Brain pericyte (primary cell): ENCODE data around the gene KIF2A.
A peak's percentile ranks its signal among the peaks of the same experiment; 100 is the strongest.
"Not testable (repeated sequence)": the region's sequence is repeated elsewhere in the genome, so short reads cannot be mapped to it uniquely, and the experiment has no call there.

Source experiments
- DNase-seq: peaks from one replicate; pipeline ENCODE4 v3.0.0-alpha.2; 2012; ENCODE audit warnings: low read depth, low spot score

Gene KIF2A

GRCh38 chr5:62291829-62292228 lies 14.2 kb upstream of the KIF2A start:
- not testable (repeated sequence) for DNase-seq

- no peak for DNase-seq
Observed at GRCh38 chr5:62296998-62297397, 9.0 kb upstream of the KIF2A start.

- no peak for DNase-seq
Observed at GRCh38 chr5:62298118-62298517, 7.9 kb upstream of the KIF2A start.

- DNase-seq: no peak
Observed at GRCh38 chr5:62299101-62299500, 6.9 kb upstream of the KIF2A start.

GRCh38 chr5:62299600-62299999 lies 6.4 kb upstream of the KIF2A start:
- DNase-seq: no peak

- DNase-seq: no peak
Observed at GRCh38 chr5:62305358-62305714, 670 bp upstream of the KIF2A start.

- DNase-seq: no peak
Observed at GRCh38 chr5:62306323-62306895, 403 bp downstream of the KIF2A start.

- DNase-seq: no peak
Observed at GRCh38 chr5:62306896-62307689, 1.1 kb downstream of the KIF2A start.

- no peak for DNase-seq
Observed at GRCh38 chr5:62308439-62308838, 2.4 kb downstream of the KIF2A start.

- no peak for DNase-seq
Observed at GRCh38 chr5:62309107-62309506, 3.1 kb downstream of the KIF2A start.

- no peak for DNase-seq
Observed at GRCh38 chr5:62310426-62311143, 4.6 kb downstream of the KIF2A start.

GRCh38 chr5:62312036-62312435 lies 6.0 kb downstream of the KIF2A start:
- no peak for DNase-seq

GRCh38 chr5:62312674-62313073 lies 6.7 kb downstream of the KIF2A start:
- no peak for DNase-seq

GRCh38 chr5:62314213-62314830 lies 8.3 kb downstream of the KIF2A start:
- DNase-seq: peak; percentile 30

- DNase-seq: no peak
Observed at GRCh38 chr5:62315376-62316175, 9.6 kb downstream of the KIF2A start.

- DNase-seq: no peak
Observed at GRCh38 chr5:62316176-62316502, 10.1 kb downstream of the KIF2A start.

- DNase-seq: no peak
Observed at GRCh38 chr5:62317810-62318209, 11.8 kb downstream of the KIF2A start.

GRCh38 chr5:62322484-62322883 lies 16.5 kb downstream of the KIF2A start:
- no peak for DNase-seq

GRCh38 chr5:62326302-62326701 lies 20.3 kb downstream of the KIF2A start:
- DNase-seq: no peak

- DNase-seq: no peak
Observed at GRCh38 chr5:62326702-62327101, 20.7 kb downstream of the KIF2A start.

GRCh38 chr5:62327138-62328053 lies 21.4 kb downstream of the KIF2A start:
- peak; percentile 16 for DNase-seq
